Lower lobe of right lung (tissue), 2 donors: ENCODE results near the gene KCNAB1. TPM values are rescaled to one million over a fixed set of nuclear protein-coding genes. Genes with fewer than 3 reads are reported as not detected.

Experiments
- ATAC-seq, 2 donors: fragments of 200-7000 bp; cut with Tn5 transposase; one replicate each; pipeline ENCODE4 v1.9.1; 2020 to 2022; ENCODE audit warnings: mild to moderate bottlenecking in 2 of 2, moderate library complexity in 2 of 2
- DNase-seq: peaks from one replicate; pipeline ENCODE4 v3.0.0-alpha.2; 2020
- H3K27ac ChIP-seq: fragments of 200-600 bp; one replicate; pipeline ENCODE4 v1.8.0; 2022
- H3K27me3 ChIP-seq: fragments of 200-600 bp; one replicate; pipeline ENCODE4 v1.8.0; 2022; ENCODE audit warnings: low read depth
- H3K36me3 ChIP-seq: fragments of 200-600 bp; one replicate; pipeline ENCODE4 v1.8.0; 2022; ENCODE audit warnings: mild to moderate bottlenecking
- H3K4me1 ChIP-seq: fragments of 200-600 bp; one replicate; pipeline ENCODE4 v1.8.0; 2022
- H3K4me3 ChIP-seq: fragments of 200-600 bp; one replicate; pipeline ENCODE4 v1.8.0; 2022; ENCODE audit warnings: mild to moderate bottlenecking
- H3K9me3 ChIP-seq: fragments of 200-600 bp; one replicate; pipeline ENCODE4 v1.8.0; 2022
- CTCF ChIP-seq: fragments of 200-600 bp; IDR thresholded peaks from one replicate; pipeline ENCODE4 v1.8.0; 2022; ENCODE audit warnings: antibody characterized with exemption, mild to moderate bottlenecking
- intact Hi-C: fragments of 100-400 bp; cut with DNase I; formaldehyde crosslinking; loops from one replicate; pipeline ENCODE4 v1.11.0; 2022
- total RNA-seq: library from RNA; stranded (reverse); fragmentation: NEBNext Ultra II Directional; extraction: Animal tissue kit (Norgen Biotek cat#: 25700); gene quantifications from one replicate; pipeline ENCODE4 v1.2.1, GENCODE V29; 2021
- donor health status: DM: no; HTN: yes; CAD: no; lungs with severe emphysema.

Gene KCNAB1
- total RNA-seq, 1 donor from 2014 or later = 4.7 TPM

GRCh38 chr3:156507285-156507684 lies 386.9 kb downstream of the KCNAB1 start:
- H3K9me3 ChIP-seq = no peaks in the 10 kb centered on the region
- H3K27ac ChIP-seq = no peak overlapping the region
- no peaks in the 10 kb centered on the region for H3K36me3 ChIP-seq
- intact Hi-C loops = no loop called here
- H3K27me3 ChIP-seq = no peaks in the 10 kb centered on the region
- H3K4me1 ChIP-seq = no peaks in the 10 kb centered on the region
- no peak for ATAC-seq
- no peak for TF ChIP-seq CTCF
- no peak overlapping the region for H3K4me3 ChIP-seq
- no peak for DNase-seq

- Histone ChIP-seq H3K4me3 (no peak overlapping the region), H3K4me1 (no peaks in the 10 kb centered on the region), H3K27ac (no peak overlapping the region), H3K27me3 (no peaks in the 10 kb centered on the region), H3K9me3 (no peaks in the 10 kb centered on the region), H3K36me3 (no peaks in the 10 kb centered on the region)
- DNase-seq (no peak), ATAC-seq (peak; percentile 61 to 79)
- intact Hi-C loops = no loop called here
- peak; percentile 61 for TF ChIP-seq CTCF
Observed at GRCh38 chr3:156509189-156510174, 389.1 kb downstream of the KCNAB1 start.

- H3K36me3 ChIP-seq = no peaks in the 10 kb centered on the region
- no peaks in the 10 kb centered on the region for H3K27me3 ChIP-seq
- no peak overlapping the region for H3K27ac ChIP-seq
- H3K4me1 ChIP-seq = no peaks in the 10 kb centered on the region
- no peaks in the 10 kb centered on the region for H3K9me3 ChIP-seq
- ATAC-seq (no peak), DNase-seq (no peak)
- H3K4me3 ChIP-seq = no peak overlapping the region
- intact Hi-C loops = no loop called here
- TF ChIP-seq CTCF = no peak
Observed at GRCh38 chr3:156511987-156512677, 391.8 kb downstream of the KCNAB1 start.

- peak in 1 of 2 donors; percentile 11 for ATAC-seq
- H3K9me3 ChIP-seq = no peaks in the 10 kb centered on the region
- intact Hi-C loops = no loop called here
- DNase-seq = no peak
- no peaks in the 10 kb centered on the region for H3K4me1 ChIP-seq
- no peak overlapping the region for H3K27ac ChIP-seq
- H3K27me3 ChIP-seq = no peaks in the 10 kb centered on the region
- no peak for TF ChIP-seq CTCF
- H3K36me3 ChIP-seq = no peaks in the 10 kb centered on the region
- no peak overlapping the region for H3K4me3 ChIP-seq
Observed at GRCh38 chr3:156513619-156514018, 393.2 kb downstream of the KCNAB1 start.

- ATAC-seq = no peak
Observed at GRCh38 chr3:156516284-156516683, 395.9 kb downstream of the KCNAB1 start.

More at GRCh38 chr3:156516284-156516683, 395.9 kb downstream of the KCNAB1 start:
- TF ChIP-seq CTCF = no peak
- intact Hi-C loops = no loop called here
- H3K4me3 ChIP-seq = no peak overlapping the region
- no peaks in the 10 kb centered on the region for H3K4me1 ChIP-seq
- no peak for DNase-seq
- no peaks in the 10 kb centered on the region for H3K9me3 ChIP-seq
- no peaks in the 10 kb centered on the region for H3K36me3 ChIP-seq
- H3K27me3 ChIP-seq = no peaks in the 10 kb centered on the region
- no peak overlapping the region for H3K27ac ChIP-seq
